GM18502 (cell line): Measurements from ENCODE around the gene TRIAP1.

ENCODE experiments used
- ATAC-seq: cut with Tn5 transposase; IDR thresholded peaks from one replicate; pipeline ENCODE4 v1.9.1; 2021; ENCODE audit warnings: mild to moderate bottlenecking; ENCODE audit not compliant: unreplicated experiment, poor library complexity

Gene TRIAP1

DNA sequence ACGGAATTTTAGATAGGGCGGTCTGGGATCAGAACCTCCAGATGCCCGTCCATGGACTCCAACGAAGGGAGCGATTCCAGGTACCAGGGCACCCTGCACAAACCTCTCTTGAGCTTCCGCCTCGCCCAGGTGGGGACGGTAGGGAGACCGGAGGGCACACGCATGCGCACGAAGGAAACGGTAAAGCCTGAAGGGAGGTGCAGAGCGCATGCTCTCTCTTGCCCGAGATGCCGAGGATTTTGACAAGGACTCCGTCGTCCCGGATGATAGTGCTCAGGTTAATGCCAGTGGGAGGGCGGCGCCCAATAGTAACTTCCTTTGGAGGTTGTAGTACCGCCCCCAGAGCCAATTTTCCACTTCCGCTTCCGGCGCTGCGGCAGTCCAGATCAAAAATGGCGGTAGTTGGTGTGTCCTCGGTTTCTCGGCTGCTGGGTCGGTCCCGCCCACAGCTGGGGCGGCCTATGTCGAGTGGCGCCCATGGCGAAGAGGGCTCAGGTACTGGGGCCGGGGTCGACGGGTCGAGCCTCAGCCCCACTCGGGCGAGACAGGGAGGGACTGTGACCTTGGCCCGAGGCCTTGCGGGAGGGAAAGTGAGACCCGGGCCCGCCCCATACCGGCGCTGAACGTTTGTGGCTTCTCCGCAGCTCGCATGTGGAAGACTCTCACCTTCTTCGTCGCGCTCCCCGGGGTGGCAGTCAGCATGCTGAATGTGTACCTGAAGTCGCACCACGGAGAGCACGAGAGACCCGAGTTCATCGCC lies 8.3 kb downstream of the TRIAP1 start, which contains the start of gene COX6A1:
TSS of gene COX6A1 (plus strand) at position 379 of the 760 bp plus-strand sequence. CDS start at position 393, 14 bp downstream.
- ATAC-seq = peak; percentile 94

- no peak for ATAC-seq
Observed at GRCh38 chr12:120432772-120433525, 13.2 kb downstream of the TRIAP1 start.

DNA sequence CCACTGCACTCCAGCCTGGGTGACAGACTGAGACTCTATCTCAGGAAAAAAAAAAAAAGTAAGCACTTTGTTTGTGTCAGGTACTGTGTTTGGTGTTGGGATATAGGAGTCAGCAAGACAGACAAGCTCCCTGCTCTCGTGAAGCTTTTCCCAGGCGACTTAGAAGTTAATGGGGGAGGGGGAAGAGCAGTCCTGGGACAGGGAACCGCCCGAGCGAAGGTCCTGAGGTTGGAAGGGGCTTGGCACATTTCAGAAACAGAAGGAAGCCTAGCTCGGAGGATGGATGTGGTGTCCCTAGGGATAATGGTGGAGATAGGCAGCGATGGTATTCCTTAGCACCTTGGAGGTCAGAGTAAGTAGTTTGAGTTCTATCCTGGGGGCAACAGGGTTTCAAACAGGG lies 16.8 kb downstream of the TRIAP1 start:
- ATAC-seq = no peak

DNA sequence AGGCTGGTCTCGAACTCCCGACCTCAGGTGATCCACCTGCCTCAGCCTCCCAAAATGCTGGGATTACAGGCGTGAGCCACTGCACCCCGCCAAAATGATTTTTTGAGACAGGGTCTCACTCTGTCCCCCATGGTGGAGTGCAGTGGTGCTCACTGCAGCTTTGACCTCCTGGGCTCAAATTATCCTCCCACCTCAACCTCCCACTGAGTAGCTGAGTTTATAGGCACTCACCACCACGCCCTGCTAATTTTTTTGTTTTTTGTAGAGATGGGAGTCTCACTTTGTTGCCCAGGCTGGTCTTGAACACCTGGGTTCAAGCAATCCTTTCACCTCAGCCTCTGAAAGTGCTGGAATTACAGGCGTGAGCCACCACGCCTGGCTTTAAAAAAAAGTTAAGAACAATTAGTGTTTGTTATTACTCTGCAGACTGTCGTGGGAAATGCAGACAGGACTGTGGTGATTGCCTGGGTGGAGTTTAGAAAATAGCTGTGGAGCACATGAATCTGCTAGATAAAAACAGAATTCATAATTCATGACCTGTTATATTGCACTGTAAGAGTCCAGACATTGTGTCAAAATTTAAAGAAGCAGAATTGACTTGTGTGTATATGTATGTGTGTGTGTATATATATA lies 17.5 kb downstream of the TRIAP1 start:
- no peak for ATAC-seq

GRCh38 chr12:120425797-120426196 lies 20.4 kb downstream of the TRIAP1 start:
- no peak for ATAC-seq

- no peak for ATAC-seq
Observed at GRCh38 chr12:120422892-120423456, 23.2 kb downstream of the TRIAP1 start.

GRCh38 chr12:120421701-120422100 lies 24.5 kb downstream of the TRIAP1 start:
- ATAC-seq = no peak

DNA sequence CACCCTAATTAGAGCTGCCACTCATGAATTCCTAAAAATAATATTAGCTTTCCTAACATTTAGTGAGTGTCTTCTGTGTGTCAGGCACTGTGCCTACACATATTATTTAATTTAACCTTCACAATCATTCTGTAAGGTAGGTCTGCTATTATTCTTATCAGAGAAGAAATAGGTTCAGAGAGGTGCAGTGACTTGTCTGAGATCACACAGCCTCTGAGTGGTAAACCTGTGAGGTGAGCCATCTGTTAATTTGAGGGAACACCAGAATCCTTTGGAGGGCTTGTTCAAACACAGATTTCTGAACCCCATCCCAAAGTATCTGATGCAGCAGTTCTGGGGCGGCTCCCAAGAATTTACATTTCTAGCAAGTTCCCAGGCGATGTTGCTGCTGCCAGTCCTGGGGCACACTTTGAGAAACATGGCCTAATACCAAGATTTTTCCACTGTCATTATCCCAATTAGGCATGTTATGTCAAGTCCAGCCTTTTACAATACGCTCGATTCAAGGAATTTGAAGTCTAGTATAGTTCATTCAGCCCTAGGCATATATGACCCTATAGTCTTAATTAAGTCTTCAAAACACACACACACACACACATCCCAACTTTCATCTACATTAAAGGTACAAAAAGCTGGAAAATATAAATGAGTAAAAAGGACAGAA lies 28.1 kb downstream of the TRIAP1 start:
- no peak for ATAC-seq

GRCh38 chr12:120416490-120417216 lies 29.5 kb downstream of the TRIAP1 start:
- ATAC-seq = no peak

GRCh38 chr12:120413901-120414695 lies 32.1 kb downstream of the TRIAP1 start:
- no peak for ATAC-seq

DNA sequence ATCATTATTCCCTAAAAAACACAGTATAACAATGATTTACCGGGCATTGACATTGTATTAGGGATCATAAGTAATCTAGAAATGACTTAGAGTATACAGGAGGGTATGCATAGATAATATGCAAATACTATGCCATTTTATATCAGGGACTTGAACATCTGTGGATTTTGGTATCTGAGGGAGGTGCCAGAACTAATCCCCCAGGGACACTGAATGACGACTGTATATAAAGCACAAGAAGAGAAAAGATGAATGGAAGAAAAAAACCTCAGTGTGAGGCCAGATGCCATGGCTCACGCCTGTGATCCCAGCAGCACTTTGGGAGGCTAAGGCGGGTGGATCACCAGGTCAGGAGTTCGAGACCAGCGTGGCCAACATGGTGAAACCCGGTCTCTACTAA lies 33.8 kb downstream of the TRIAP1 start:
- ATAC-seq = no peak

GRCh38 chr12:120408771-120409170 lies 37.4 kb downstream of the TRIAP1 start:
- ATAC-seq = no peak

DNA sequence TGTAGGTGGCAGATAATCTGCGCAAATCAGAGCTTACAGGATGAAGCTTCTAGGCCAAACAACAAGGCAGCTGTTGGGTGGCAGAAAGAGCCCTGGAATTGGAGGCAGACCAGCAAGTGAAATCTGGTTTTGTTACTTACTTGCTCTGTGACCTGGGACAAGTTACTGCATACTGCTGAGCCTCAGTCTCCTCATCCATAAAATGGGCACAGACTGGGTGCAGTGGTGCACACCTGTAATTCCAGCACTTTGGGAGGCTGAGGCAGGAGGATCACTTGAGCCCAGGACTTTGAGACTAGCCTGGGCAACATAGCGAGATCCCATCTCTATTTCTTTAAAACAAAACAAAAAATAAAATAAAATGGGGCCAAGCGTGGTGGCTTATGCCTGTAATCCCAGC lies 39.6 kb downstream of the TRIAP1 start:
- no peak for ATAC-seq

DNA sequence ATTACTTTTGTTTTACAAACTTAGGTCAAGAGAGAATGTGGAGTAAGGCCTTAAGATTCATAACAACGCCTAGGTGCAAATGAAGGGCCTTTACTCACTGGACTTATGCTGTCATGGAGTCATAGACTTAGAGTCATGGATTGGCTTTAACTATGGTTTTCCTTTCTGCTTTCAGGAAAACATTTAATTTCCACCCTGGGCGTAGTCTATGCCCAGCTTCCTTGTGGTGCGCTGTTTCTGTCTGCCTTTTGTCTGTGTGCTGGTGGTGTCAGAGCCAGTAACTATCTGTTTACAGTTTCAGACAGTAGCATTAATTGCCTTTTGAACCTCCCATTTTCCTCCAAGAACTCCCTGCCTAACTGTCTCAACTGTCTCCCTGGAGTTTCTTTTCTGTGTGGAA lies 40.1 kb downstream of the TRIAP1 start:
- ATAC-seq = no peak

DNA sequence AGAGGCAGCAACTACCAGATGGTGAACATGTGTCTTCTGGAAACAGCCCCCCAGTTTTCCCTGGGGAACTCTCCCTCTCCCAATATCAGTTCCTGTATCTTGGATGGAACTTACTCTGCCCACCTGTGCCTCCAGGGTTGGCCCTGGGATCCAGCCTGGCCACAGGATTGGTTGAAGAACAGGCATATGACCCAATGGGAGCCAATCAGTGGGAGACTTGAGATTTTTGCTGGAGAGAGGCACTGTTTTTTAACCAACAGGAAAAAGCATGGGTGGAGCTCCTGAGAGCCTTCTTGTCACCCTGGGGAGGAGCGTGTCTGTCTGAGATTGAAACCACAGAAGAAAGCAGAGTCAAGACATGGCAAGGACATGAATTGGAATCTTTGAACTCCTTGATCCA lies 41.9 kb downstream of the TRIAP1 start:
- no peak for ATAC-seq

- ATAC-seq = no peak
Observed at GRCh38 chr12:120403869-120404268, 42.3 kb downstream of the TRIAP1 start.

GRCh38 chr12:120402217-120402616 lies 44.0 kb downstream of the TRIAP1 start:
- ATAC-seq = no peak

GRCh38 chr12:120399531-120399930 lies 46.7 kb downstream of the TRIAP1 start:
- ATAC-seq = no peak
